Osteoblast (primary cell): Measurements from ENCODE around the gene GAS6. TPM values are rescaled to one million over a fixed set of nuclear protein-coding genes. Genes with fewer than 3 reads are reported as not detected.

Source experiments
- DNase-seq: peaks from one replicate; pipeline ENCODE4 v3.0.0; 2011; ENCODE audit warnings: low spot score, mixed read lengths; ENCODE audit not compliant: insufficient read length; ENCODE audit errors: missing footprints
- H2AFZ ChIP-seq: 2 replicates; pipeline ENCODE4 v1.6.0; 2011; ENCODE audit warnings: mild to moderate bottlenecking, low read length
- H3K27ac ChIP-seq: 2 replicates; pipeline ENCODE4 v1.5.1; 2011; ENCODE audit warnings: mild to moderate bottlenecking, low read depth, low read length, moderate library complexity
- H3K27me3 ChIP-seq: 2 replicates; pipeline ENCODE4 v1.6.0; 2012; ENCODE audit warnings: mild to moderate bottlenecking, control low read depth, inconsistent platforms, low read length, moderate library complexity; ENCODE audit not compliant: insufficient read depth
- H3K36me3 ChIP-seq: 2 replicates; pipeline ENCODE4 v1.5.1; 2011; ENCODE audit warnings: mild to moderate bottlenecking, low read length, control low read depth, moderate library complexity; ENCODE audit not compliant: insufficient read depth
- H3K4me1 ChIP-seq: 2 replicates; pipeline ENCODE4 v1.5.1; 2011; ENCODE audit warnings: mild to moderate bottlenecking, low read length, control low read depth, moderate library complexity; ENCODE audit not compliant: insufficient read depth
- H3K4me2 ChIP-seq: 2 replicates; pipeline ENCODE4 v1.6.0; 2011; ENCODE audit warnings: mild to moderate bottlenecking, low read length; ENCODE audit not compliant: insufficient read depth
- H3K4me3 ChIP-seq: fragments of 200-600 bp; sonication (generic); 3 replicates; pipeline ENCODE4 v1.5.1; 2012; ENCODE audit warnings: mild to moderate bottlenecking, low read length, inconsistent platforms; ENCODE audit not compliant: insufficient read depth
- H3K79me2 ChIP-seq: 2 replicates; pipeline ENCODE4 v1.6.0; 2012; ENCODE audit warnings: mild to moderate bottlenecking, low read length, control low read depth, inconsistent platforms; ENCODE audit not compliant: insufficient read depth
- H3K9me3 ChIP-seq: 2 replicates; pipeline ENCODE4 v1.5.1; 2011; ENCODE audit warnings: low read depth, low read length, control low read depth
- H4K20me1 ChIP-seq: 2 replicates; pipeline ENCODE4 v1.6.0; 2012; ENCODE audit warnings: mild to moderate bottlenecking, low read length, control low read depth; ENCODE audit not compliant: insufficient read depth
- total RNA-seq: library from RNA; depleted of rRNA; stranded (reverse); fragments of >200 nt; gene quantifications from 2 replicates; pipeline ENCODE4 v1.2.3, GENCODE V29; 2012
- TF ChIP-seq, protein P1 (sequence below): IDR thresholded peaks from 2 replicates; pipeline ENCODE4 v1.5.1; 2011; ENCODE audit warnings: mild to moderate bottlenecking, low read depth, low read length, moderate library complexity; ENCODE audit errors: extremely low read depth

GAS6 gene
- total RNA-seq, 1 donor = 417 TPM

DNA sequence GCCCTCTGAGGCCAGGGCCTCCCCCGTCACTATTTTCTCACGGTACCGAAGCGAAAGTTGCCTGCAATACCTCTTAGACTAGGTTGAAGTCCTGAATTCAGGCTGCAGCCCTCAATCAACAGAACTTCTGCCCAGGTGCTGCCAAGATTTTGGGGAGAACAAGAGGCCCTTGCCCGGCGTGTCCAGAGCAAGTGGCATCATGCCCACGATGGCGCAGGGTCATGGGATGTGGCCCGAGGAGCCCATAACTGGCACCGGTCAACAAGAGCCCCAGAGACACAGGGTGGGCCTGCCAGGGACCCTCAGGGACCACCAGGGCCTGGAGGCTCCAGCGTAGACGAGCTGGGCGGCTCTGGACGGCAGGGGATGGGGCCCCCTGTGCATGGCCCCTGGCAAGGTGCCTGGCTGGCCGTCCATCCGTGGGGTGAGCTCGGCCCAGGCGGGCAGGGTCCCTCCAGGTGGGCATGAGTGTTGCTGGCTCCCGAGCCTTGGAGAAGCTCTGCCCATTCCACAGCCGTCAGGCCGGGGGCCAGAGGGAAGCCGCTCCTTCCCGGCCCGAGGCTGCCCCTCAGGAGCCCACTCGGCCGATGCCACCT lies 45.1 kb downstream of the GAS6 start:
- DNase-seq = peak; percentile 63
- Histone ChIP-seq H4K20me1 (peaks cover 29% of the 10 kb centered on the region), H3K79me2 (peaks cover 6% of the 10 kb centered on the region), H3K9me3 (no peaks in the 10 kb centered on the region), H3K27ac (no peak overlapping the region), H3K4me3 (no peak overlapping the region), H2AFZ (no peak overlapping the region), H3K4me1 (peaks cover 42% of the 10 kb centered on the region), H3K27me3 (no peaks in the 10 kb centered on the region), H3K4me2 (no peak overlapping the region), H3K36me3 (peaks cover 35% of the 10 kb centered on the region)
- TF ChIP-seq, protein P1, sequence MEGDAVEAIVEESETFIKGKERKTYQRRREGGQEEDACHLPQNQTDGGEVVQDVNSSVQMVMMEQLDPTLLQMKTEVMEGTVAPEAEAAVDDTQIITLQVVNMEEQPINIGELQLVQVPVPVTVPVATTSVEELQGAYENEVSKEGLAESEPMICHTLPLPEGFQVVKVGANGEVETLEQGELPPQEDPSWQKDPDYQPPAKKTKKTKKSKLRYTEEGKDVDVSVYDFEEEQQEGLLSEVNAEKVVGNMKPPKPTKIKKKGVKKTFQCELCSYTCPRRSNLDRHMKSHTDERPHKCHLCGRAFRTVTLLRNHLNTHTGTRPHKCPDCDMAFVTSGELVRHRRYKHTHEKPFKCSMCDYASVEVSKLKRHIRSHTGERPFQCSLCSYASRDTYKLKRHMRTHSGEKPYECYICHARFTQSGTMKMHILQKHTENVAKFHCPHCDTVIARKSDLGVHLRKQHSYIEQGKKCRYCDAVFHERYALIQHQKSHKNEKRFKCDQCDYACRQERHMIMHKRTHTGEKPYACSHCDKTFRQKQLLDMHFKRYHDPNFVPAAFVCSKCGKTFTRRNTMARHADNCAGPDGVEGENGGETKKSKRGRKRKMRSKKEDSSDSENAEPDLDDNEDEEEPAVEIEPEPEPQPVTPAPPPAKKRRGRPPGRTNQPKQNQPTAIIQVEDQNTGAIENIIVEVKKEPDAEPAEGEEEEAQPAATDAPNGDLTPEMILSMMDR = no peak

DNA sequence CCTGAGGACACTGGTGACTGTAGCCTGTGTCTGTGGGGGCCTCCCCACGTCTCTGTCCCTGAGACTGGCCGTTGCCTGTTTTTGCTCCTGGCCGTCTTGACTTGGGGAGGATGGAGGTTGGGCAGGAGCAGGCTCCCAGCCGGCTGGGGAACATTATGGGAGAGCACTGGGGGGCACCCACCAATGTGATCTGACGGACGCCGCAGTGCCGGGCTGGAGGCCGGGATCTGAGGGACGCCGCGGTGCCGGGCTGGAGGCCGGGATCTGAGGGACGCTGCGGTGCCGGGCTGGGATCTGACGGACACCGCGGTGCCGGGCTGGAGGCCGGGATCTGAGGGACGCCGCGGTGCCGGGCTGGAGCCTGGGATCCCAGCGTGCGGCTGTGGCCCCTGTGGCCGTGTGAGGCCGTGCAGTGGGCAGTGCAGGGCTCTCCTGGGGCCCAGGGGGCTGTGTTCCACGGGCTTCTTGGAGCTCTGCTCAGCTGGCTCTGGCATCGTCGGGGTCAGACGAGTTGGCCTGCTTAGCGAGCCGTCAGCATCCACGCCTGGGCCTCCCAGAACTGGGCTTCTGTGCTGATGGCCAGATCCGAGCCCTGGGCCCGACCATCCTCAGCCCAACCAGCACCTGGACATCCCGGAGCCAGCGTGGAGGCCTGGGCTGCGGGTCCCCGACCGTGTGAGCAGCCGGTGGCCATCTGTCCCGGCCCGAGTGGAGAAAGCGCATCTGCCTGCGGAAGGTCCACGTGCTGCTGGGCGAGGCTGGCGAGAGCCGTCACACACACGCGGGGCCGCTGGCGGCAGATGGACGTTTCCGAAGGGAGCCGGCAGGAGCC lies 45.8 kb downstream of the GAS6 start:
- H3K9me3 ChIP-seq = no peaks in the 10 kb centered on the region
- H3K79me2 ChIP-seq = peaks cover 6% of the 10 kb centered on the region
- TF ChIP-seq, protein P1 = no peak
- peaks cover 27% of the 10 kb centered on the region for H4K20me1 ChIP-seq
- no peak overlapping the region for H3K4me3 ChIP-seq
- H2AFZ ChIP-seq = no peak overlapping the region
- H3K4me2 ChIP-seq = no peak overlapping the region
- H3K27ac ChIP-seq = peak overlapping the region; percentile 45
- peaks cover 28% of the 10 kb centered on the region for H3K36me3 ChIP-seq
- no peaks in the 10 kb centered on the region for H3K27me3 ChIP-seq
- DNase-seq = peak; percentile 89
- peaks cover 43% of the 10 kb centered on the region for H3K4me1 ChIP-seq

DNA sequence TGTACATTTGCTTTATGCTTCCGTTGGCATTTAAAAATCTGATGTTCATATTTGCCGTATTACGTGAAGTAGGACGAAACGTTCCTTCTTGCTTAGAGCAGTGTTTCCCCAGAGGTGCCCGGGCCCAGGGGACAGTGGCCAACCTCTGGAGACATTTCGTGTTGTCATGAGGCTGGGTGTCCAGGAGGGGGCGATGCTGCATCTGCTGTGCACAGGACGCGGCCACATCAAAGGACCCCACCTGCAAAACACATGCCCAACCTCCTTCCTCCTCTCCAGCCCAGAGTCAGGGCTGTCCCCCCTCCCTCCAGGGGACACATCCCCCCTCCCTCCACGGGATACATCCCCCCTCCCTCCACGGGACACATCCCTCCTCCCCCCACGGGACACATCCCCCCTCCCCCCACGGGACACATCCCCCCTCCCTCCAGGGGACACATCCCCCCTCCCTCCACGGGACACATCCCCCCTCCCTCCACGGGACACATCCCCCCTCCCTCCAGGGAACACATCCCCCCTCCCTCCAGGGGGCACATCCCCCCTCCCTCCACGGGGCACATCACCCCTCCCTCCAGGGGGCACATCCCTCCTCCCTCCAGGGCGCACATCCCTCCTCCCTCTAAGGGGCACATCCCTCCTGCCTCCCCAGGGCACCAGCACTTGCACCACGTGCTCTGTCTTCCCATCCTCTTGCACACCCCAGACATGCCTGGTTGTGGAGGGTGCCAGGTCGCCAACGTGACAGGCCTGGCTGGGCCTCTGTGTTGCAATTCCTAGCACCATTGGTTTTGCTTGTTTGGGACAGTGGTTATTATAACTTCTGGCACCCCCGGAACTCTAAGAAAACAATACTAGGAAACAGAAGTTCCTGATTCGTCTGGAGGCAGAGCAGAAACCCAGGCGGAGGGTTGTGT lies 46.7 kb downstream of the GAS6 start:
- peaks cover 4% of the 10 kb centered on the region for H3K79me2 ChIP-seq
- TF ChIP-seq, protein P1 = peak; percentile 63
- peaks cover 43% of the 10 kb centered on the region for H3K4me1 ChIP-seq
- H3K27ac ChIP-seq = peak overlapping the region; percentile 45
- H2AFZ ChIP-seq = no peak overlapping the region
- H3K4me3 ChIP-seq = no peak overlapping the region
- peak; percentile 99 for DNase-seq
- H3K9me3 ChIP-seq = no peaks in the 10 kb centered on the region
- H3K4me2 ChIP-seq = no peak overlapping the region
- peaks cover 22% of the 10 kb centered on the region for H4K20me1 ChIP-seq
- peaks cover 22% of the 10 kb centered on the region for H3K36me3 ChIP-seq
- H3K27me3 ChIP-seq = no peaks in the 10 kb centered on the region
